Tongue (tissue), 2 donors: ENCODE data around the gene ENTREP1. TPM values are rescaled to one million over a fixed set of nuclear protein-coding genes. Genes with fewer than 3 reads are reported as not detected.

Source experiments
- DNase-seq: peaks from one replicate; pipeline ENCODE4 v3.0.0-alpha.2; 2015
- total RNA-seq: library from RNA; depleted of rRNA; stranded (reverse); fragments of >200 nt; gene quantifications from one replicate; pipeline ENCODE4 v1.2.3, GENCODE V29; 2014

The ENTREP1 gene
- total RNA-seq, 1 donor from 2014 or later: 16.3 TPM

DNA sequence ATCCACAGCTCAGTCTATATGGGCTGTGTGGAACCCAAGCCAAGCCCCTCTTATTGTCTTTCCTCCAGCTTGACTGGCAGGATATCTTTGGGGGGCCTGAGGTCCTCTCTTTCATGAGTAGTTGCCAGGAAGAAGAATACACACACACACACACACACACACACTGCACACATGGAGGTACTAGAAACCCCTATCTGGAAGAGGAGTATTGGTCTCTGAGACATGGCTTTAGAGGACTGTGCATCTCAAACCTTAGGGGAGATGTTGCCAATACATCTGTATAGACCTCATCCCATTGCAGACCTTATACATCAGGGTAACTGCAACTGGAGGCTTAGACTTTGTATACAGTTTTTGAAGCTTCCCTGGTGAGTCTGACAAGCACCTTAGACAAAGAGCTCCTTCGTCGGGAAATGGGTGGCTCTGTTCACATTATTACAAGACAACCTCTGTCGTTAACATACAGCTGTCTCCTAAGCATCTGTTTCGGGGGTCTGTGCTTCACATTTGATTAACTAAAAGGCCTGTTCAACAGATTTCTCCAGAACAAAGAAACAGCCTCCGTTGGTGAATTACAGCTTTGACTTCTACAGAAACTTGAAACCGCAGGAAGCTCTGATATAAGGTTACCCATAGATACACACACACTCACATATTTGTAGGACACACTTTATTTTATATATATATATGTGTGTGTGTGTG lies 5.5 kb upstream of the ENTREP1 start:
- DNase-seq: peak; percentile 35

DNA sequence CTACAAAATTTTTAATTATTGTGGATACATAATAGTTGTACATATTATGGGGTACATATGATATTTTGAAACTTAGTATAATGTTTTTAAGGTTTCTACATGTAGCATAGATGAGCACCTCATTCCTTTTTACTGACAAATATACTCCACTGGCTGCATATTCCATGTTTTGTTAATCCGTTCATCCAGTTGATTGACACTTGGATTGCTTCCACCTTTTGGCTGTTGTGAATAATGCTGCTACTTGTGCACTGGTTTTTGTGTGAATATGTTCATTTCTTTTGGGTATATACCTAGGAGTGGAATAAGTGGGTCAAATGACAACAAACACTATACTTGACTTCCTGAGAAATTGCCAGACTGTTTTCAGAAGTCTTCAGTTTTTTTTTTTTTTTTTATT lies 2.8 kb upstream of the ENTREP1 start:
- no peak for DNase-seq

DNA sequence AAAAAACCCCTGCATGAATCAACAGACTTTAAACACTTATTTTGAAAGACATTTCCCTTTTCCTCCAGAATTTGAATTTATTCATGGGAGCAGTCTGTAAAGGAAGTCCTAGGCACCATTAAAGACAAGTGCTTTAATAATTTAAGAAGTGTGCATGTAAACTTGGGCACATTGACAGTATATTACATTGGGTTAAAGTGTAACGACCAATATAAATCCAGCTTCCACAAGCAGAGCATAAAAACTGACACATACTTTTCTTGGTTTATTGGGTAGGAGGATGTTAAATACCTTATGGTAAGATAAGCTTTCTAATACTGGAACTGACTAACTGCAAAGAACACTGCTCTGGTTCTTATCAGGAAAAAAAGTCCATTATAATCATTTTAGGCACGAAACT lies 1.2 kb upstream of the ENTREP1 start:
- no peak for DNase-seq

DNA sequence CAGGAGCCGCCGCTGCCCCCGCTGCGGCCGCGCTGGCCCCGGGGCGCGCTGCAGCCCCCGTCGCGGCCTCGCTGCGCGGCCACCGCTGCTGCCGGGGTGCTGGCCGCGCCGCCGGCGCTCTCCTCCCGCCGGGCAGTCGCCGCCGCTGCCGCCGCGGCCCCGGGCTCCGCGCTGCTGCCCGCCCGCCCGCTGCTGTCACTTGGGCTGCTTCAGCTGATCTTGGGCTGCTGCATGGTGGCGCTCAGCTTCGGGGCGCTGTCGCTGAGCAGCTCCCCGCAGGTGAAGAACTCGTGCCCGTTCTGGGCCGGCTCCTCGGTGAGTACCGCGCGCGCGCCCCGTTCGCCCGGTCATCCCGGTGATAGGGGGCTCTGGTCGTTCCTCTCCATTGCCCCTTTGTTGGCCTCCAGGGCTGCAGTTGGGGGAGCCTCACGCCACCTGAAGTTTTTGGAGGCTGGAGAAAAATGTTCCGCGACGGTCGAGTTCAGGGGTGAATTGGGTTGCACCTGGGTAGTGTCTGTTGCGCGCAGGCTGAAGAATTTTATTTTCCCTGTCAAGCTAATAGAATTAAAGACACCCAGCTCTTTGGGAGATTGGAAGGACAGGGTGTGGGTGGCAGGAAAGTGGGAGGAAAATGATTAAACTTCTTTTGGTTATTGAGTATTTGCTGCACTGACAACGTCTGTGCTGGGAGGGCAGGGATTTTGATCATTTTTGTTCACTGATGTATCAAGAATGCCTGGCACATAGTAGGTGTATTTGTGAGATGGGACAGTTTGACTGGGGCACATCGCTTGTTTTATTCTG lies 596 bp downstream of the ENTREP1 start:
- DNase-seq: peak; percentile 31

DNA sequence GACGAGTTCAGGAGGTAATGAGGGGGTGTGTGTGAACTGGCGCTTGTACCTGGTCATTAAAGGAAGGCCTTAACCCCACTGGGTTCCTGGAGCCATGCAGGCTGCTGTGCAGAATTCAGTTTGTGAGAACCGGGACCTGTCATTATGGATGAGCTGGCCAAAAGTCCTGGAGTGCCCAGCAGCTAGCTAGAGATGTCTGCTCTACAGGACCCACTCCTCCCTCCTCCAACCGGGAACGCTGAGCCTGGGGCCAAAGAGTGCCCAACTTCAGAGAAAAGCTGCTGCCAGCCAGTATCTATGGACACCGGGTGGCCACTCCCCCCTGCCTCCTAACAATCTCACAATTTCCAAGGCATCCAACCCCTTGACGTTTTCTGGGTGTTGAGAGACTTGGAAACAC lies 1.2 kb downstream of the ENTREP1 start:
- peak; percentile 14 for DNase-seq

DNA sequence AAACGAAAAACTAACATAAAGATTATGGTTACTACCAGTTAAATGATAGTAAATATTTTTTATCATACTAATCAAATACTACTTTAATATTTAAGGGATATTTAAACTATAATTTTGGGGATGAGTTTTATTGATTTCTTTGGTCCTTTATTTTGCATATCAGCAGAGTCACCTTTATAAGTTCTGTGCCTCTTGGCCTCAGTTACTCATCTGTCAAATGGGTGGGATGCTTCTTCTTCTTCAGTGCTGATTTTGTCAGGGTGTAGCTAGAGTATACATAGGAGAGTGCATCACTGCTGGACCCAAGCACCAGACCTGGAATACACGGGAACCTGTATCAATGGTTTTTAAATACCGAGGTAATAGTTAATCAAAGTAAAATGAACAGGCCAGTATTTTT lies 5.6 kb downstream of the ENTREP1 start:
- no peak for DNase-seq

DNA sequence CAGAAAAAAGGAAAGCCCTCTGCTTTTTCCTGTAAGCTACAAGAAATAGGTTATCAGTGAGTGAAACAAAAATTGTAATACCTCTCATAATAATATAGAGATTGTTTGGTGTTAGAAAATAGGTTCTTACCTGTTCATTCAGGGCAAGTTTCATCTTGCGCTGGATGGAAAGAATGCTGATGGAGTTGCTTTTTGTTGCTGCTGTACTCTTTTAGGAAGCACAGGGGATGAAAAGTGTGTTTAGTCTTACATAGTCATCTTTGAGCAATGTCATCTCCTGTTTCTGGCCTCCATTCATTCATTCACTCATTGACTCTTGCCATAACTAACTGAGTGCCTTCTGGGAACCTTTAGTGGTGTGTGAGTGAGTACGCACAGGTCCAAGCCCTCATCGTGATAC lies 6.4 kb downstream of the ENTREP1 start:
- peak; percentile 42 for DNase-seq

DNA sequence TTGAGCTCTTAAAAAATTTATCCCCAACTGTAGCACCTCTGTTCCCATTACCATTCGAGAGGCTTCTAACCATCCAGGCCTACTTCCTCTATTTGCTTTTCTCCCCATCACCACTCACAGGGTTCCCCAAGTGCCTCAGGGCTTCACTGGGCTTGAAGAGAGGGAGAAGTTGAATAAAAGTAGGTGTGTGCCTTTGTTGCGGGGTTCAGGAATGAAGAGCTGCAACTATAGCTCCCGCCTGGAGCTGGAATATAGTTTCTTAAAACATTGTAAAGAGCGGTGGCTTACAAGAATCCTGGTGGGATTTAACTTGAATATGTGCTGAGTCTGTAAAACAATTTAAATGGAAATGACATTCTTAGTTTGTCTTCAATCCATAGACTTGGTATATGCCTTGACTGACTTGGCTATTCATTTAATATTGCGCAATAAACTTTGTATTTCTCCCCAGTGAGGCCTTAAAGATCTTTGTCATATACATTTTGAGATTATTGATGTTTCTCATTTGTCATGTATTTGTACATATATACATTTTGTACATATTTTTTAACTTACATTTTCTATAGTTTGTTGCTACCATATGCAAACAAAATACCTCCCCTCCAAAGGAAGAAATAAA lies 7.2 kb downstream of the ENTREP1 start:
- DNase-seq: no peak

DNA sequence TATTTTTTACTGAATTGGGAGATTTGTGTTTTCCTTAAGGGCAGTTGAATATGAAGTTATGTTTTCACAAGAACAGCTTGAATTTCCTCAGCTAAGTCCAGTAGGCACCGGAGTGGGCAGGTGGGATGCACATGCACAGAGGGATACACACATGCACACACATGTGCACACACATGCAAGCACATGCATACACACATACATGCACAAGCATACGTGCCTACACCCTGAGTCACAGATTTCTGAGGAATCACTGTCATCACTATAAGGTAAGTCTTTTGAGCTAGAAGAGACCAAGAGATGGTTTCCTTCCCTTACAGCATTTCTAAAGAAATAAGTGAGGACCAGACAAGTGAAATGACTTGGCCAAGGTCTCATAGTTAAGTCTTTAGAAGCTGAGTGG lies 8.7 kb downstream of the ENTREP1 start:
- no peak for DNase-seq

DNA sequence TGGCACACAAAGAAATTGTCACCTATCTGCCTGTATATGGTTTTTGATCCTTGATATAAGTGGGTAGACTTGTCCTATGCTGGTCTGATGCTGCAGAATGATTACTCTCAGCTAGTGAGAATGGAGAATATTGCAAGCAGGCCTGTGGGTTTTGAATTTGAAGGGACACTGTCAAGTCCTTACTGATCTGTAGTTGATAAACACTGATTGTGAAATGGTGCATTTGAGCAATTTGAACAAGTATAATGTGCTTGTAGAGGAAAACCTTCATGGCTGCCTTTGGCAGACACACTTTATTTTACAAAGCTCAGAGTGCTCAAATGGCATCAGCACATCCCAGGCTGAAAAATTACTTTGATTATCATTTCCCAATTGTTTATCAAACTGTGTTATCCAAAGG lies 9.3 kb downstream of the ENTREP1 start:
- no peak for DNase-seq

DNA sequence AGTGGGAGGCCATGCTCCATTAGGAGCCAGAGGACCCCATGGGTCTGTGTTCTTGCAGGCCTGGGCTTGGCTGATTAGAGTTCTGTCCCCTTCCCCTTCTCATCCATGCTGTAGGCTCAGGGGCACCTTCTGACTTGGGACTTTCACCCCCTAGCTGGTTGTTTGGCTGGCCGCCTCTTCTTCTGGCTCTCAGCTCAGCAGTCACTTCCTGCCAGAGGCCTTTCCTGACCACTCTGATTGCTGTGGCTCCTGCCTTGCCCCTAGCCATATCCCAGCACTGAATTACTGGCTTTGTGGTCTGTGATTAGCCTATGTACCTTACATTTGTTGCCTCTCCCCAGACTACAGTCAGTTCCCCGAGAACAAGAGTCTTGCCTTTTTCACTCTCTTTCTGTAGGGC lies 14.6 kb downstream of the ENTREP1 start:
- DNase-seq: no peak

DNA sequence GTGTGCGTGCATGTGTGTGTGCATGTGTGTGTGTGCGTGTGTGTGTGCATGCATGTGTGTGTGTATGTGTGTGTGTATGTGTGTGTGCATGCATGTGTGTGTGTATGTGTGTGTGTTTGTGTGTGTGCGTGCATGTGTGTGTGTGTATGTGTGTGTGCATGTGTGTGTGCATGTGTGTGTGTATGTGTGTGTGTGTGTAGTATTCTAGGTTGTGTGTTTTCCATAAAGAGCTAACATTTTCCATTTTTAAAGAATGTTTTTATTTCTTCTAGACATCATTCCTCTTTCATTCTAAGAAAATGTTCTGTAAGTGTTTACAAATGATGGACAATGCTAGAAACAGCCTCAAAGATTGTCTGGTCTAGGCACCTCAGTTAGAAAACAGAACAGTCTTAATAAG lies 15.6 kb downstream of the ENTREP1 start:
- DNase-seq: no peak

DNA sequence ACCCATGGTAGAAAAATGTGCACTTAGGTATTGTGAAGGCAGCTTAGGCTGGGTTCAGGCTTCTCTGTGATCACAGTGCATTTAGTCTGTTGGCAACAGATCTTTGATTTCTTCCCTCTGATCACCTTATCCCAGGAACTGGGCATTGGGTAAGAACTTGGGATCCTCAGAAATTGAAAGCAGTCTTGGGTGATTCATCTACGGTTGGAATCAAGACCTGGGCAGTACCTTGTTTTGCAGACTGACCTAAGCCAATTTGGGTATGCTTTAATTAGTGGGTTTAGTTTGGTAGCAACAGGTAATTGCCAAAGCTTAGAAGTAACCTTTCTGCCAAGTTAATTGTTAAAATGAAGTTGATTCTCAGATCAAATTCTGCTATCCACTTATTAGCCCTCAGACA lies 17.8 kb downstream of the ENTREP1 start:
- no peak for DNase-seq

DNA sequence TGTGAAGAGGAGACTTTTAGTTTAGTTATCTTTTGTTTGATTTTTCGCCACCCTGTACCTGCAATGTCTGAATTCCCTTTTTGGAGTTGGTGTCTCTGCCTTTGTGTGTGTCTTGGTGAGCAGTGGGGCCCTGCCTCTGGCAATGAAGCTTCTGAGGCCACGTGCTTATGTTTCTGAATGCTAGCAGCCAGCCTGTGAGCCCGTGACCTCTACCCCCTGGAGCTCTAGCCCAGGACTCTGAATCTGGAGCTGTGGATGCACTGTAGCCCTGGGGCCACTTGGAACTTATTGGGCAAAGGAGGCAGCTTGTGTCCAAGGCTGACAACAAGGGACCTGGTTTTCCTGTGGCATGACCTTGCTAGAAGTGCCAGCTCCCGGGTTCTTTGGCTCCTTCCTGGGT lies 19.4 kb downstream of the ENTREP1 start:
- no peak for DNase-seq

DNA sequence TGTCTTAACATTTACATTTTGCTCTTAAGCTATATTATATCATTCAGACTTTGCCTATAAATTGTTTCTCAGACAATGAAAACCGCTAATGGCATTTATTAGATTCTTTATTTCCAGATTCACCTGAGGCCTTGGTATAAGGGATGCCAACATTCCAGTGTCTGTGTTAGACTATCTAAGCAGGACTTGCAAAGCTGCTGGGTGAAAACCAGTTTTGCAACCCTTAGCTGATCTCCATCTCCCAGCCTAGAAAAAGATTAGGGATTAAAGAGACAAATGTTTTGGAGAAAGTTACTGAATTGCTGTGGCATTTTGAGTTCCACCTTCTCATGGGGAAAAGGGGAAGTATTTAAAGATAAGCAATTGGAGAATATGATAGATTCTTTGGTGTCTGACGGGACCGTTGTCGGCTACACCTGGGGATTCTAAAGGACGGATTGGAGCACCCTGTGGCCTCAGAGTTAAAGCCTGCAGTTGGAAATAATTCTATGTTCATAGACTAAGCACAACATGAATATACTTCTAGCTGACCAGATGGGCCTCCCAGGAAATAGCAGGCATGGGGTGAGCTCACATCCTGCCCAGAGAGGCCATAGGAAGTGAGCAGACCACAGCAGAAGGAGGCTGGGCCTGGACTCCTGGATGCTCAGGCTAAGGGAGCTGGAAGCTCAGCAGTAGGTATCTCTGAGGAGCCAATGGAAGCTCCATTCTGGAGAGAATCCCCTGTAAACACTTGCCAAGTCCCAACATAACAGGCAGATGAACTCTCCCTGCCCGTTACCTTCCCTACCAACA lies 21.8 kb downstream of the ENTREP1 start:
- no peak for DNase-seq

DNA sequence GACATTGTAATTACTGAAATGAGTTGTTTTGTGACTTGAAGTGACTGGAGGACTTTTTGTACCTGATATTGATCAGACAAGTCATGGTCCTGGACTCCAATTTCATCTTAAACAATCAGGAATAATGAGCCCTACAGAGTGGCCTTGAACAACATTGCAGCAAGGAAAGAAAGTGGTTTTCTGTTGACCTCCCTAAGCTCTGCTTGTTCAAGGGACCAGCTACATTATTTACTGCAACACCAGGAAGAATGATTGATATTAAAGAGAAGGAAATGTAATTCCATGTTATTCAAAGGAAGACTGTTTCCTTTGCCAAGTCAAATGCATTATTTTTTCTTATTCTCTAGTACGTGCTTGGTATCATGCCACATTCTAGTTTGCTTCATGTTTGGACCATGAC lies 22.6 kb downstream of the ENTREP1 start:
- no peak for DNase-seq

DNA sequence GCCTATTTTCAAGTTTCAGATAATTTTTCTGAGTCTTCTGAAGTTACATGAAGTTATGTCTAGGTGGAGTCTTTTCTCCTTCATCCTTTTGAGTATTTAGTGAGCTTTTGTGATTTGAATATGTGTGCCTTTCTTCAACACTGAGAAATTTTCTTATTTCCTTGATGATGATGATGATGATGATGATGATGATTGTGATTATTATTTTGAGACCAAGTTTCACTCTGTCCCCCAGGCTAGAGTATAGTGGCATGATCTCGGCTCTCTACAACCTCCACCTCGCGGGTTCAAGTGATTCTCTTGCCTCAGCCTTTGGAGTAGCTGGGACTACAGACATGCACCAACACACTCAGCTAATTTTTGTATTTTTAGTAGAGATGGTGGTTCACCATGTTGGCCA lies 26.2 kb downstream of the ENTREP1 start:
- DNase-seq: no peak

DNA sequence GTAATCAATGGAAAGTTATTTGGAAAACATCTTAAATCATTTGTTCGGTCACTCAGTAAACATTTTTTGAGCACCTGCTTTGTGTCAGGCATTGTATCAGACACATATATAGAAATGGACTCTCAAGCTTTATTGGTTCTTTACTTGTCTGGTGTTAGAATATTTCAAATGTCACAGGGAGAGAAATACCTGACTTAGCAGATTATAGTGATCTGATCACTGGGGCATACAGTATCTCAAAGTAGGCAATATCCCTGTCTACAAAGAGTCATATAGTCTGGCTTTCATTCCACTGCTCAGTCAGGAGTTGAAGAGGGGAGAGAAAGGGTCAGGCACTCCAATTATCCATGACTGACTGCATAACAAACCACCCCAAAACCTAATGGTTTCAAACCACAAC lies 30.2 kb downstream of the ENTREP1 start:
- no peak for DNase-seq

DNA sequence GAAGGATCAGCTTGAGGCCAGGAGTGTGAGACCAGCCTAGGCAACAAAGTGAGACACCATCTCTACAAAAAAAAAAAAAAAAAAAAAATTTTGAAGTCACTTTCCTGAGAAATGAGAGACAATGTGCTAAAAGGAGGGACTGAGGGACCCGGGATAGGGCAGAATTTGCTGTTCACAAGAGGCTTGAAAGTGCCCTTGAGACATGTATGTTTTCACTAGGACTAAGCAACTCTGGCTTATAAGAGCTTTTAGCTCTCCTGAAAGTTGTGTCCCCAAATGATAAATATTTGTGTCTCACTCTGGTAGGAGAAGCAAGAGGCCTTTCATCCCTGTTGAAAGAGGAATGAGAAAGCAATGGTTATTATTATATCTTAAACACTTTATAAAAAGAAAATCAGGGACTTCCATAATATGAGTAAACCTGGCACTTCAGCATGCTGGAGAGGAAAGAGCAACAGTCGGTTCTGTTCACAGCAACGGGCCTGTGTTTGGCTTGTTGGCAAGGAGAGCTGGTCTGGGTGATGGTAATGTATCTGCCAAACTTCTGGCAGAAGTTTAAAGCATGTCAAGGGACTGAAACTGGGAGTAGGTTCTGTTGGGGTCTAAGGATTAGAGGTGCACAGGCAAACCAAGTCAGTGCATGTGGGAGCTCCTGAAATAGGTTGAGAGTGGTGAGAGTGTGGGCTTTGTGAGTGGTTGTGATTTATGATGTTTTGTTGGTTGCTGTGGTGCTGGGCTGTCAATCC lies 32.2 kb downstream of the ENTREP1 start:
- DNase-seq: peak; percentile 29

DNA sequence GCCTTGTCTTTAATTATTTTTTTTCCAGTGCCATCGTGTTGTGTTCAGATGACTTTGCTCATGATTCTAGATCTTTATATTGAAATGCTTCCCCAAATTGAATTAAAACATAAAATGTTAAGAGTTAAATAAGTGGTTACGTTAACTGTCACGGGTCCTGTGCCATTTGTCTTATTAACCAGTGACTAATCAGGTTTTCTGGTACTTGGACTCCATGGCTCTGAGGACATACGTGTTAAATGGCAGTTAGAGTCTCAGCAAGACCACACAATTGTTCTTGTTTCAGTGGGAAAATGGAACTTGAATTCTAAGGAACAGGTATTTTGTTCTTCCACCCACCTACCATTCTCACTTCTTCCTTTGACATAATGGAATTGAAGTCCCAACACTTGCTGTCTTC lies 32.8 kb downstream of the ENTREP1 start:
- no peak for DNase-seq

DNA sequence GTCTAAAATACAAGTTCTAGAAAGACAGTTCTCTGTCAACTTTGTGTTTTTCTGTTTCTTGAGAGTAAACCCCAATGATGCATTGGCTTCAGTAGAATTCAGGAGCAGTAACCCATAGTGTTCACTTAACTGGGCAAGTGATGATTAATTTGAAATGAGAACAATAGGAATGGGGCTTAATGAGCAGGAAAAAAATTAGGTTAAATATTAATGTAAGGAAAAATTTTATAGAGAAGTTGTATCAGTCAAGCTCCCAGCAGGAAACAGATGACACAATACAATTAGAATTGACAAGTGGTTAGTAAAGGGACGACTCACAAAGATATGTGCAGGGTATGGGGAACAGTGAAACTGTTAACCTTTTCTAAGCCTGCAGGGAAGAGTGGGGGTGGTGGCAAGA lies 38.2 kb downstream of the ENTREP1 start:
- no peak for DNase-seq
